HEK293T (cell line): ENCODE data around the gene THRB.

Source experiments
- CTCF ChIA-PET: fragments of 350-600 bp; formaldehyde crosslinking; extraction: SDS; loops from one replicate; lab custom pipeline; 2021; ENCODE audit warnings: antibody characterized with exemption, inconsistent platforms; lab: Yijun Ruan, JAX
- POLR2A ChIA-PET: fragments of 350-600 bp; formaldehyde crosslinking; extraction: SDS; loops from one replicate; lab custom pipeline; 2020; ENCODE audit warnings: antibody characterized with exemption, inconsistent platforms; lab: Yijun Ruan, JAX
- DNase-seq: peaks from one replicate; pipeline ENCODE4 v3.0.0; 2012; ENCODE audit warnings: mixed read lengths; ENCODE audit errors: extremely low spot score
- ARNT ChIP-seq: fragments of 450-650 bp; IDR thresholded peaks from 2 replicates; pipeline ENCODE4 v1.6.1; 2017; ENCODE audit warnings: mild to moderate bottlenecking
- BHLHE40 ChIP-seq: fragments of 450-650 bp; IDR thresholded peaks from 2 replicates; pipeline ENCODE4 v1.6.1; 2016; ENCODE audit warnings: mild to moderate bottlenecking, moderate library complexity, borderline replicate concordance
- CTBP1 ChIP-seq: fragments of 450-650 bp; IDR thresholded peaks from 2 replicates; pipeline ENCODE4 v1.6.1; 2016; ENCODE audit warnings: borderline replicate concordance
- ELF4 ChIP-seq: fragments of 450-650 bp; IDR thresholded peaks from 2 replicates; pipeline ENCODE4 v1.6.1; 2017; ENCODE audit warnings: antibody characterized with exemption
- FOXA1 ChIP-seq: fragments of 450-650 bp; IDR thresholded peaks from 2 replicates; pipeline ENCODE4 v1.6.1; 2016; ENCODE audit warnings: mild to moderate bottlenecking
- FOXK2 ChIP-seq: fragments of 450-650 bp; IDR thresholded peaks from 2 replicates; pipeline ENCODE4 v1.6.1; 2016; ENCODE audit warnings: mild to moderate bottlenecking
- FOXM1 ChIP-seq: fragments of 450-650 bp; IDR thresholded peaks from 2 replicates; pipeline ENCODE4 v1.6.1; 2017; ENCODE audit warnings: mild to moderate bottlenecking, borderline replicate concordance
- HDGF ChIP-seq: fragments of 450-650 bp; IDR thresholded peaks from 2 replicates; pipeline ENCODE4 v1.6.1; 2017; ENCODE audit warnings: antibody characterized with exemption, borderline replicate concordance
- L3MBTL2 ChIP-seq: fragments of 450-650 bp; conservative IDR thresholded peaks from 2 replicates; pipeline ENCODE4 v1.6.1; 2016; ENCODE audit warnings: mild to moderate bottlenecking
- LEF1 ChIP-seq: fragments of 450-650 bp; IDR thresholded peaks from 2 replicates; pipeline ENCODE4 v1.6.1; 2017; ENCODE audit warnings: mild to moderate bottlenecking, borderline replicate concordance
- NFRKB ChIP-seq: fragments of 450-650 bp; IDR thresholded peaks from 2 replicates; pipeline ENCODE4 v1.6.1; 2016; ENCODE audit warnings: mild to moderate bottlenecking, moderate library complexity
- PKNOX1 ChIP-seq: fragments of 450-650 bp; IDR thresholded peaks from 2 replicates; pipeline ENCODE4 v1.6.1; 2016
- SP1 ChIP-seq: fragments of 450-650 bp; IDR thresholded peaks from 2 replicates; pipeline ENCODE4 v1.6.1; 2017
- SUZ12 ChIP-seq: fragments of 450-650 bp; IDR thresholded peaks from 2 replicates; pipeline ENCODE4 v1.6.1; 2016; ENCODE audit warnings: mild to moderate bottlenecking
- TARDBP ChIP-seq: fragments of 450-650 bp; IDR thresholded peaks from 2 replicates; pipeline ENCODE4 v1.6.1; 2016
- ZNF384 ChIP-seq: fragments of 450-650 bp; IDR thresholded peaks from 2 replicates; pipeline ENCODE4 v1.6.1; 2016

THRB gene

DNA sequence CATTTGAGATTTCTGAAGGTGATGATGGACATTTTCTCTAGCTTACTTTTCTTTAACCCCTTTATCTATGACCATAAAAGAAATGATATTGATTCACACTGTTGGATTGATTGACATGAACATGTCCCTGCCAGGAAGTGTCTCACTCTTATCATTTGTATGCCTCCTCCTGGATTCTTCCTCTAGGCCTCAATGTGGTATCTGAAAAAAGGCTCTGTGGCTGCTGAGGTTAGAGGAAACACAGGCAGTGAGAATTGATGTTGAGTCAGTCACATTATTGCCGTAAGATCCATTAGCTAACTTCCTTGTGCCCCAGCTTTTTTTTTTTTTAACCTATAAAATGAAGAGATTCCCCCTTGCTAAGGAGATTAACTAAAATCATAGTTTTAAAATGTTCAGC is 8.0 kb upstream of the THRB start:
- no peak for DNase-seq
- TF ChIP-seq SUZ12 (no peak), FOXM1 (no peak), ARNT (no peak), TARDBP (no peak), CTBP1 (no peak), HDGF (no peak), L3MBTL2 (no peak), PKNOX1 (no peak), BHLHE40 (no peak), LEF1 (no peak), ELF4 (no peak), SP1 (no peak), ZNF384 (no peak), FOXK2 (no peak), FOXA1 (no peak), NFRKB (no peak)
- POLR2A ChIA-PET: no interaction called here
- CTCF ChIA-PET: no interaction called here

DNA sequence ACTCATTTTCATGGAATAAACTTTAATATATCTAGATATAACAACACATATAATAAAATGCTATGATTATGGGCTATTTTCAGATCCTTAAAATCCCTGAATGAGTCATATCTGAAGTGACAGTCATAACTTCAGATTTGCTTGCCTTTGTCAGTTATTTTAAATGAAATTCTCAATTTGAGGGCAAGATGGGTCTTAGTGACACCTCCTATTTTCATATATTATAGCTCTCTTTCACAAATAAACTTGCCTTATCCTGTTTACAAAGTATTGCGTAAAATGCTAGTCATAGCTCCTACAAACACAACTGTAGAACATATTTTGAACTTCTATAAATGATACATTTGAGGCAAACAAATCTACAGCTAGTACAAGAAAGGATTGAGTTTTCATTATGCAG is 6.2 kb upstream of the THRB start:
- DNase-seq: no peak
- CTCF ChIA-PET: no interaction called here
- TF ChIP-seq PKNOX1 (no peak), SP1 (no peak), SUZ12 (no peak), ZNF384 (no peak), HDGF (no peak), BHLHE40 (no peak), FOXM1 (no peak), NFRKB (no peak), FOXK2 (no peak), FOXA1 (no peak), ELF4 (no peak), LEF1 (no peak), ARNT (no peak), L3MBTL2 (no peak)
- POLR2A ChIA-PET: no interaction called here

GRCh38 chr3:24499991-24500390 is 5.3 kb upstream of the THRB start:
- ChIA-PET POLR2A (interaction anchor here (0.6 kb wide), 1 partner anchor 260 kb away, joined by 3 read pairs; no protein-coding TSS in a partner anchor), CTCF (no interaction called here)
- TF ChIP-seq NFRKB (no peak), ARNT (no peak), HDGF (no peak), LEF1 (no peak), FOXM1 (no peak), TARDBP (no peak), FOXK2 (no peak)
- DNase-seq: no peak

DNA sequence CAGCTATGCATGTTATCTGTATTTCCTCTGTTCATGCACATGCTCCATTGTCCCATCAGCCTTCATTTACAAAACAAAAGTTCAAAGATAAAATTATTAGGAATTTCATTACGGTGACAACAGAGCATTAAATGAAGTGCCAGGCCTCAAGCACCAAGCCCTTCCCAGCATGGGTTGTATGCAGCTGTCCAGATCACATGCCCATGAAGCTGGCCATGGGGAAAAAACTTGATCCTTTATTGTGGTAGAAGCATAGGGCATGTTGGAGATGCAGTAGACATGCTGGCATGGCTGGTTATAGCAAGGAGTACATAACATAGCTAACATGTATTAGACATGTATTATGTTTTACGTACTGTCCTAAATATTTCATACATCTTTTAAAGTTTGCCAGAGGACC is 4.1 kb upstream of the THRB start:
- ChIA-PET POLR2A (no interaction called here), CTCF (interaction anchor here (0.7 kb wide), 1 partner anchor 789 kb away, joined by 3 read pairs; no protein-coding TSS in a partner anchor)
- no peak for DNase-seq

GRCh38 chr3:24498391-24498790 is 3.7 kb upstream of the THRB start:
- no peak for DNase-seq
- ChIA-PET POLR2A (no interaction called here), CTCF (interaction anchor here (0.7 kb wide), 1 partner anchor 789 kb away, joined by 3 read pairs; no protein-coding TSS in a partner anchor)
- no peak for TF ChIP-seq L3MBTL2
- TF ChIP-seq FOXK2: no peak

More for the DNA sequence above, 4.1 kb upstream of the THRB start:
- TF ChIP-seq ELF4: no peak
- TF ChIP-seq LEF1: no peak
- TF ChIP-seq SUZ12: no peak
- TF ChIP-seq PKNOX1: no peak
- no peak for TF ChIP-seq ZNF384
- TF ChIP-seq FOXK2: no peak
- TF ChIP-seq L3MBTL2: no peak

GRCh38 chr3:24497942-24498341 is 3.3 kb upstream of the THRB start:
- no peak for DNase-seq
- ChIA-PET CTCF (no interaction called here), POLR2A (no interaction called here)
- TF ChIP-seq L3MBTL2: no peak
- TF ChIP-seq FOXA1: no peak
- no peak for TF ChIP-seq SUZ12
- TF ChIP-seq LEF1: no peak
- TF ChIP-seq FOXM1: no peak
- TF ChIP-seq PKNOX1: no peak
- no peak for TF ChIP-seq NFRKB
- TF ChIP-seq FOXK2: no peak
- TF ChIP-seq BHLHE40: no peak
- TF ChIP-seq ELF4: no peak
- TF ChIP-seq HDGF: no peak
- no peak for TF ChIP-seq ARNT
- TF ChIP-seq ZNF384: no peak
- no peak for TF ChIP-seq CTBP1
- TF ChIP-seq TARDBP: no peak
- TF ChIP-seq SP1: no peak
